Heart left ventricle (tissue), 13 donors: ENCODE data around the gene WWOX.
"Not testable (repeated sequence)": the region's sequence is repeated elsewhere in the genome, so short reads cannot be mapped to it uniquely, and the experiment has no call there.

Experiments
- POLR2A ChIP-seq, 2 donors: fragments of 450-650 bp; IDR thresholded peaks; one replicate each; pipeline ENCODE4 v1.6.1; 2017; ENCODE audit warnings: antibody characterized with exemption in 2 of 2, mild to moderate bottlenecking in 2 of 2, moderate library complexity in 2 of 2
- TF ChIP-seq, protein P1 (sequence below), 12 donors: fragments of 200-600 bp; sonication (generic) in 4 of 12; IDR thresholded peaks; one replicate each; pipeline versions ENCODE4 v1.5.0 to v1.8.0; 2018 to 2022; ENCODE audit warnings: antibody characterized with exemption in 12 of 12, mild to moderate bottlenecking in 5 of 12
- donor health status: ischemic (EF 13 %, LVEDD 7.1; RV severe dilation, severe dysfunction).
- donor health status: DM: no; HTN: yes; CAD: no.
- donor health status: DM: no; HTN: no; CAD: no.
- donor health status: ischemic (EF 25% LVEDD 6.9; RV normal size, moderate dysfunction).
- donor health status: ischemic (EF 25% LVEDD 5.7; RV mildly dilated, moderate dysfunction).
- donor health status: ischemic (EF 35%, LVEDD 5.7; RV mildly dilated, moderate dysfunction).
- donor health status: nonischemic (EF 11% LVEDD 7.7; RV severe dilation, severe dysfunction).
- donor health status: DM: yes; HTN: yes; CAD: no.
- donor health status: PGD.
- donor health status: ischemic (EF 29% LVEDD 5.4; RV normal size, mild dysfunction).
- donor health status: nonischemic (EF 23%, LVEDD 6.1; RV moderate dilation, normal function).

DNA sequence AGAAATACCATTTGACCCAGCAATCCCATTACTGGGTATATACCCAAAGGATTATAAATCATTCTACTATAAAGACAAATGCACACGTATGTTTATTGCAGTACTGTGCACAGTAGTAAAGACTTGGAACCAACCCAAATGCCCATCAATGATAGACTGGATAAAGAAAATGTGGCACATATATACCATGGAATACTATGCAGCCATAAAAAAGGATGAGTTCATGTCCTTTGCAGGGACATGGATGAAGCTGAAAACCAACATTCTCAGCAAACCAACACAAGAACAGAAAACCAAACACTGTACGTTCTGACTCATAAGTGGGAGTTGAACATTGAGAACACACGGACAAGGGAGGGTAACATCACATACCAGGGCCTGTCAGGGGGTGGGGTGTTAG, 1126.5 kb downstream of the WWOX start:
- TF ChIP-seq, protein P1, sequence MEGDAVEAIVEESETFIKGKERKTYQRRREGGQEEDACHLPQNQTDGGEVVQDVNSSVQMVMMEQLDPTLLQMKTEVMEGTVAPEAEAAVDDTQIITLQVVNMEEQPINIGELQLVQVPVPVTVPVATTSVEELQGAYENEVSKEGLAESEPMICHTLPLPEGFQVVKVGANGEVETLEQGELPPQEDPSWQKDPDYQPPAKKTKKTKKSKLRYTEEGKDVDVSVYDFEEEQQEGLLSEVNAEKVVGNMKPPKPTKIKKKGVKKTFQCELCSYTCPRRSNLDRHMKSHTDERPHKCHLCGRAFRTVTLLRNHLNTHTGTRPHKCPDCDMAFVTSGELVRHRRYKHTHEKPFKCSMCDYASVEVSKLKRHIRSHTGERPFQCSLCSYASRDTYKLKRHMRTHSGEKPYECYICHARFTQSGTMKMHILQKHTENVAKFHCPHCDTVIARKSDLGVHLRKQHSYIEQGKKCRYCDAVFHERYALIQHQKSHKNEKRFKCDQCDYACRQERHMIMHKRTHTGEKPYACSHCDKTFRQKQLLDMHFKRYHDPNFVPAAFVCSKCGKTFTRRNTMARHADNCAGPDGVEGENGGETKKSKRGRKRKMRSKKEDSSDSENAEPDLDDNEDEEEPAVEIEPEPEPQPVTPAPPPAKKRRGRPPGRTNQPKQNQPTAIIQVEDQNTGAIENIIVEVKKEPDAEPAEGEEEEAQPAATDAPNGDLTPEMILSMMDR (IDR thresholded peaks at IDR 0.05) = not testable (repeated sequence)
- not testable (repeated sequence) for TF ChIP-seq POLR2A (IDR thresholded peaks at IDR 0.05)
